Stimulated activated CD4-positive, alpha-beta T cell treated with anti-CD3 and anti-CD28 coated beads, Interleukin-12 subunit alpha, Interleukin-12 subunit beta, amount 100 ng/mL, for 48 hours (primary cell): ENCODE measurements around the gene OR2D3.
"Not testable (repeated sequence)": the region's sequence is repeated elsewhere in the genome, so short reads cannot be mapped to it uniquely, and the experiment has no call there.

Experiments used
- DNase-seq, 3 donors: peaks; one replicate each; pipeline ENCODE4 v3.0.0-alpha.2; 2020; ENCODE audit warnings: low read depth in 2 of 3, low spot score in 1 of 3

OR2D3 gene

GRCh38 chr11:6927030-6927617 lies 6.3 kb downstream of the OR2D3 start:
- DNase-seq: no peak

GRCh38 chr11:6928916-6929315 lies 8.1 kb downstream of the OR2D3 start:
- no peak for DNase-seq

GRCh38 chr11:6931146-6931713 lies 10.4 kb downstream of the OR2D3 start:
- DNase-seq: no peak

- no peak for DNase-seq
Observed at GRCh38 chr11:6932145-6932544, 11.3 kb downstream of the OR2D3 start.

GRCh38 chr11:6941970-6942369 lies 21.2 kb downstream of the OR2D3 start:
- no peak for DNase-seq

GRCh38 chr11:6943131-6943530 lies 22.3 kb downstream of the OR2D3 start:
- DNase-seq: no peak

GRCh38 chr11:6954248-6954647 lies 33.4 kb downstream of the OR2D3 start:
- DNase-seq: not testable (repeated sequence)

GRCh38 chr11:6962141-6962540 lies 41.3 kb downstream of the OR2D3 start:
- no peak for DNase-seq

GRCh38 chr11:6962673-6963072 lies 41.9 kb downstream of the OR2D3 start:
- DNase-seq: no peak

GRCh38 chr11:6968816-6969215 lies 48.0 kb downstream of the OR2D3 start:
- DNase-seq: no peak

GRCh38 chr11:6969854-6970253 lies 49.1 kb downstream of the OR2D3 start:
- DNase-seq: not testable (repeated sequence)
